CD4-positive, alpha-beta memory T cell (primary cell): Measurements from ENCODE around the gene ZNF367. TPM values are rescaled to one million over a fixed set of nuclear protein-coding genes. Genes with fewer than 3 reads are reported as not detected.
"Not testable (repeated sequence)": the region's sequence is repeated elsewhere in the genome, so short reads cannot be mapped to it uniquely, and the experiment has no call there.

ENCODE experiments used
- CTCF ChIA-PET: fragments of 350-600 bp; sonication (Branson Sonifier 250); formaldehyde crosslinking; loops from one replicate; lab custom pipeline; 2021; ENCODE audit warnings: inconsistent platforms; ENCODE audit not compliant: partially characterized antibody; lab: Charles Lee
- POLR2A ChIA-PET: fragments of 350-600 bp; sonication (Branson Sonifier 250); formaldehyde crosslinking; loops from one replicate; lab custom pipeline; 2021; ENCODE audit not compliant: partially characterized antibody; lab: Charles Lee
- DNase-seq, 5 donors: peaks; one replicate each; pipeline versions ENCODE4 v3.0.0 to v3.0.0-alpha.2; 2020 to 2022; ENCODE audit warnings: mixed read lengths in 1 of 5
- H3K27ac ChIP-seq: one replicate; pipeline ENCODE4 v1.7.0; 2013; ENCODE audit warnings: low read depth, low read length
- H3K27me3 ChIP-seq: 2 replicates; pipeline ENCODE4 v1.7.0; 2013; ENCODE audit warnings: mild to moderate bottlenecking, low read length, moderate library complexity; ENCODE audit not compliant: insufficient read depth
- H3K36me3 ChIP-seq: 2 replicates; pipeline ENCODE4 v1.7.0; 2013; ENCODE audit warnings: mild to moderate bottlenecking, low read length, moderate library complexity; ENCODE audit not compliant: insufficient read depth
- H3K4me1 ChIP-seq: 2 replicates; pipeline ENCODE4 v1.7.0; 2013; ENCODE audit warnings: mild to moderate bottlenecking, low read length, moderate library complexity; ENCODE audit not compliant: insufficient read depth
- H3K4me3 ChIP-seq, 2 donors: one replicate each; pipeline ENCODE4 v1.7.0; 2013; ENCODE audit warnings: low read length in 2 of 2, mild to moderate bottlenecking in 1 of 2
- H3K9me3 ChIP-seq, 2 donors: one replicate each; pipeline ENCODE4 v1.7.0; 2013; ENCODE audit warnings: low read length in 2 of 2, control low read depth in 1 of 2; ENCODE audit not compliant: control insufficient read depth in 1 of 2
- H3K27ac Mint-ChIP-seq, 7 donors: one replicate each; pipeline ENCODE4 v1.8.0; 2020 to 2021; ENCODE audit warnings: mixed read lengths in 7 of 7, mild to moderate bottlenecking in 6 of 7, inconsistent platforms in 3 of 7, moderate library complexity in 3 of 7
- H3K27me3 Mint-ChIP-seq, 2 donors: one replicate each; pipeline ENCODE4 v1.8.0; 2020 to 2021; ENCODE audit warnings: mixed read lengths in 2 of 2
- H3K36me3 Mint-ChIP-seq, 2 donors: one replicate each; pipeline ENCODE4 v1.8.0; 2020 to 2021; ENCODE audit warnings: mixed read lengths in 2 of 2, inconsistent platforms in 1 of 2, mild to moderate bottlenecking in 1 of 2
- H3K4me1 Mint-ChIP-seq, 4 donors: one replicate each; pipeline ENCODE4 v1.8.0; 2020 to 2021; ENCODE audit warnings: mixed read lengths in 4 of 4, mild to moderate bottlenecking in 1 of 4
- H3K4me3 Mint-ChIP-seq, 8 donors: one replicate each; pipeline ENCODE4 v1.8.0; 2020 to 2021; ENCODE audit warnings: mixed read lengths in 8 of 8, mild to moderate bottlenecking in 7 of 8, moderate library complexity in 6 of 8, inconsistent platforms in 3 of 8
- H3K9me3 Mint-ChIP-seq, 8 donors: one replicate each; pipeline ENCODE4 v1.8.0; 2020 to 2021; ENCODE audit warnings: mixed read lengths in 8 of 8, mild to moderate bottlenecking in 5 of 8, inconsistent platforms in 3 of 8, moderate library complexity in 1 of 8
- intact Hi-C: fragments of 100-400 bp; cut with micrococcal nuclease; formaldehyde crosslinking; loops from one replicate; pipeline ENCODE4 v1.15.1; 2023
- polyA plus RNA-seq, 2 donors: library from polyadenylated mRNA; unstranded; fragments of 300-500 nt; fragmentation: Illumina TruSeq; gene quantifications; one replicate each; pipeline ENCODE4 v1.2.3, GENCODE V29; 2021
- total RNA-seq, 2 experiments: library from RNA; stranded (reverse); gene quantifications; one replicate each; pipeline ENCODE4 v1.2.3, GENCODE V29; 2021

ZNF367 gene
- total and polyA plus RNA-seq, 4 experiments from 2014 or later = 0.39 to 5.4 (median 3.4) TPM

DNA sequence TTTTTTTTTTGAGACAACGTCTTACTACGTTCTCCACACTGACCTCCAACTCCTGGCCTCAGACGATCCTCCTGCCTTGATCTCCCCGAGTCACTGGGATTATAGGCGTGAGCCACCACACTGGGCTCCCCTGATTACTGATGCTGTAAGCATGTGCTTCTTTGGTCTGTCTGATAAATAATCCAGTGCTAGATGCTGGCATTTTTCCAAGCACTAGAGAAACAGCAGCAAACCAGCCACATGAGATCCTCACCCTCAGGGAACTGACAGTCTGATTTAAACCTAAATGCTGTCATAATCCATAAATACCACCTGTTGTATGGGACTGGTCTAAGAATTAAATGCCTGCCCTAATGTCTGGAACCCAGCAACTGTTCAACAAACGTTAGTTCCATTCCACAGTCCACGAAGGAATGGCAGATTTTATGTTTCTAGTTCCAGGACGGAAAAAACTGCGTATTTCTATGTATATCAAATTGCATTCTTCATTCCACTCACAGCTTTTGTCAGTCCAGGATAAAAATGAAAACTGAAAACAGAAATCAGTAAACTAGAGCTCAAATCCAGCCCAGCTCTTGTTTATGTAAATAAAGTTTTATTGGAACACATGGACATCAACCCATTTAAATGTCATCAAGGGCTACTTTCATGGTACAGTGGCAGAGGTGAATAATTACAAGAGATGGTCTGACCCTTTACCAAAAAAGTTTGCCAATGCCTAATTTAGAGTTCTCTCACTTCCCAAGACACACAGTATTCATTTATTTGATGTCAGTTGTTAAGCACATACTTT lies 54.8 kb downstream of the ZNF367 start:
- H3K27ac ChIP-seq = no peak overlapping the region
- H3K27me3 Mint-ChIP-seq = no peaks in the 10 kb centered on the region
- peaks cover 30 to 35% of the 10 kb centered on the region in 2 donors for H3K36me3 Mint-ChIP-seq
- H3K9me3 ChIP-seq = no peaks in the 10 kb centered on the region
- H3K4me1 Mint-ChIP-seq = no peaks in the 10 kb centered on the region
- ChIA-PET CTCF (no interaction called here), POLR2A (no interaction called here)
- H3K9me3 Mint-ChIP-seq = no peaks in the 10 kb centered on the region
- H3K4me3 ChIP-seq = no peak overlapping the region
- H3K36me3 ChIP-seq = peaks cover 10% of the 10 kb centered on the region
- no peak for DNase-seq
- intact Hi-C loops = no loop called here
- H3K4me1 ChIP-seq = no peaks in the 10 kb centered on the region
- no peak overlapping the region for H3K4me3 Mint-ChIP-seq
- H3K27ac Mint-ChIP-seq = no peak overlapping the region
- H3K27me3 ChIP-seq = no peaks in the 10 kb centered on the region

DNA sequence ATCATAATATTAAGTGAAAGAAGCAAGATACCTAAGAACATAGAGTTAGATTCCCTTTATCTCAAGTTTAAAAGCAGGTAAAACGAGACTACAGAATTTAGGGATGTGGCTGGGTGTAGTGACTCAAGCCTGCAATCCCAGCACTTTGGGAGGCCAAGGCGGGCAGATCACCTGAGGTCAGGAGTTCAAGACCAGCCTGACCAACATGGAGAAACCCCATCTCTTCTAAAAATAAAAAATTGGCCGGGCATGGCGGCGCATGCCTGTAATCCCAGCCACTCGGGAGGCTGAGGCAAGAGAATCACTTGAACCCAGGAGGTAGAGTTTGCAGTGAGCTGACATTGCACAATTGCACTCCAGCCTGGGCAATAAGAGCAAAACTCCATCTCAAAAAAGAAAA lies 56.1 kb downstream of the ZNF367 start:
- H3K4me1 ChIP-seq, H3K27ac ChIP-seq, H3K9me3 ChIP-seq, H3K9me3 Mint-ChIP-seq, CTCF ChIA-PET, DNase-seq, intact Hi-C loops, H3K4me3 ChIP-seq, POLR2A ChIA-PET, H3K4me3 Mint-ChIP-seq, H3K4me1 Mint-ChIP-seq, H3K27me3 ChIP-seq, H3K27ac Mint-ChIP-seq, H3K27me3 Mint-ChIP-seq: not testable (repeated sequence)
- H3K36me3 ChIP-seq = peaks cover 10% of the 10 kb centered on the region
- peaks cover 30 to 32% of the 10 kb centered on the region in 2 donors for H3K36me3 Mint-ChIP-seq

DNA sequence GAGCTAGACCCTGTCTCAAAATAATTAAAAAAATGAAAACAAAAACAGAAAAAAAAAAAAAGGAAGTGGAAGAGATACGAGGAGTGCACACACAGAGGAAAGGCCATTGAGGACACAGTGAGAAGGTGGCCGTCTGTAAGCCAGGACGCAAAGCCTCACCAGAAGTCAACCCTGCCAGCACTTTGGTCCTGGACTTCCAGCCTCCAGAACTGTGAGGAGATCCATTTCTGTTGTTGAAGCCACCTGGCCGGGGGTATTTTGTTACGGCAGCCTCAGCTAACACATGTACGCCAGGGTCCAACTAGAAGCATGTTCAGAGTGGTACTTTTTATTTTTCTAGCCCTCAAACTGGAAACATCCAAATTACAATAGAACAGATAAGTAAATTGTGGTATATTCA lies 56.5 kb downstream of the ZNF367 start:
- Mint-ChIP-seq H3K4me1 (no peaks in the 10 kb centered on the region), H3K27me3 (no peaks in the 10 kb centered on the region), H3K9me3 (no peaks in the 10 kb centered on the region), H3K36me3 (peaks cover 30 to 32% of the 10 kb centered on the region in 2 donors), H3K27ac (no peak overlapping the region), H3K4me3 (no peak overlapping the region)
- ChIA-PET POLR2A (no interaction called here), CTCF (no interaction called here)
- peaks cover 10% of the 10 kb centered on the region for H3K36me3 ChIP-seq
- H3K27ac ChIP-seq = no peak overlapping the region
- no peaks in the 10 kb centered on the region for H3K27me3 ChIP-seq
- H3K4me3 ChIP-seq = no peak overlapping the region
- no peak for DNase-seq
- no peaks in the 10 kb centered on the region for H3K4me1 ChIP-seq
- intact Hi-C loops = no loop called here
- no peaks in the 10 kb centered on the region for H3K9me3 ChIP-seq

DNA sequence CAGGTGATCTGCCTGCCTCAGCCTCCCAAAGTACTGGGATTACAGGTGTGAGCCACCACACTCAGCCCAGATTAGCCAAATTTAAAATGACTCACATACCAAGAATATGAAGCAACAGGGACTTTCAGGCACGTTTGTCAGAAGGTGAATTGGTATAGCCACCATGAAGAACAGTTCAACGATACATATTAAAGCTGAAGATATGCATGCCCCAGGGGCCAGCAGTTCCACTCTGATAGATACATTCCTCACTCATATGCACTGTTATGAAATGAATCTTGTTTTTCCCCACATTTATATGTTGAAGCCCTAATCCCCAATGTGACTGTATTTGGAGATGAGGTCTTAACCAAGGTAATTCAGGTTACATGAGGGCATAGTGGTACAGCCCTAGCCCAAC lies 57.2 kb downstream of the ZNF367 start:
- H3K4me3 Mint-ChIP-seq = no peak overlapping the region

DNA sequence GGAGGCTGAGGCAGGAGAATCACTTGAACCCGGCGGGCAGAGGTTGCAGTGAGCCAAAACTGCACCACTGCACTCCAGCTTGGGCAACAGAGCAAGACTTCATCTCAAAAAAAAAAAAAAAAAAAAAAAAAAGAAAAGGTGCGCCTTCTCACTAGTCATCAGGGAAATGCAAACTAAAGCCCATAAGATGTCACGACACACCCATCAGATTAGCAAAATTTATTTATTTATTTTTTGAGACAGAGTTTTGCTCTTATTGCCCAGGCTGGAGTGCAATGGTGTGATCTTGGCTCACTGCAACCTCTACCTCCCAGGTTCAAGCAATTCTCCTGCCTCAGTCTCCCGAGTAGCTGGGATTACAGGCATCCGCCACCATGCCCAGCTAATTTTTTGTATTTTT lies 57.6 kb downstream of the ZNF367 start:
- POLR2A ChIA-PET, H3K4me1 Mint-ChIP-seq, H3K27ac Mint-ChIP-seq, H3K4me3 ChIP-seq, DNase-seq, H3K9me3 ChIP-seq, H3K9me3 Mint-ChIP-seq, H3K4me3 Mint-ChIP-seq, CTCF ChIA-PET, H3K27ac ChIP-seq, H3K27me3 Mint-ChIP-seq, H3K4me1 ChIP-seq, intact Hi-C loops, H3K27me3 ChIP-seq: not testable (repeated sequence)
- peaks cover 10% of the 10 kb centered on the region for H3K36me3 ChIP-seq
- peaks cover 36 to 38% of the 10 kb centered on the region in 2 donors for H3K36me3 Mint-ChIP-seq

More for the DNA sequence above, 57.2 kb downstream of the ZNF367 start:
- Histone ChIP-seq H3K27me3 (no peaks in the 10 kb centered on the region), H3K36me3 (peaks cover 10% of the 10 kb centered on the region), H3K4me1 (no peaks in the 10 kb centered on the region), H3K27ac (no peak overlapping the region), H3K4me3 (no peak overlapping the region), H3K9me3 (no peaks in the 10 kb centered on the region)
- H3K27me3 Mint-ChIP-seq = no peaks in the 10 kb centered on the region
- no peaks in the 10 kb centered on the region for H3K4me1 Mint-ChIP-seq
- CTCF ChIA-PET = no interaction called here
- H3K27ac Mint-ChIP-seq = no peak overlapping the region
- intact Hi-C loops = no loop called here
- H3K9me3 Mint-ChIP-seq = no peaks in the 10 kb centered on the region
- H3K36me3 Mint-ChIP-seq = peaks cover 32 to 34% of the 10 kb centered on the region in 2 donors
- DNase-seq = no peak
- POLR2A ChIA-PET = no interaction called here

DNA sequence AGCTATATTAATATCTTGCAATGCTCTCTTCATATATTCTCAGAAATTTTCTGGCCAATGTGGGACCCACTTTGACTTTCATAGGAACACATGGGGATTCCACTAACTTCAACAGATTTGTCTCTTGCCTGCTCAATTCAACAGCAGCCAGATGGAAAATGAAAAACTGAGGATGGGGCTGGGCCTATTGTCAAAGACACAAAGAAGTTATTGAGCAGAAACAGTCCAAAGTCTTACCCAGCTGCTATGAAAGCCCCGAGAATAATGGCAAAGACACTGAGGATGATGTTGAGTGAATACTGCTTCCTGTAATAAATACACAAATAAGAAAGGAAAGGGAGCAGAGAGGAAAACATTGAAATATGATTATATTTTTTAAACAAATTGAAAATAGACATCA lies 67.3 kb downstream of the ZNF367 start:
- intact Hi-C loops = no loop called here
- H3K27ac ChIP-seq = no peak overlapping the region
- no peaks in the 10 kb centered on the region for H3K4me1 ChIP-seq
- H3K4me1 Mint-ChIP-seq = no peaks in the 10 kb centered on the region
- no peaks in the 10 kb centered on the region for H3K27me3 ChIP-seq
- ChIA-PET CTCF (no interaction called here), POLR2A (no interaction called here)
- H3K27ac Mint-ChIP-seq = no peak overlapping the region
- H3K36me3 ChIP-seq = no peaks in the 10 kb centered on the region
- H3K9me3 ChIP-seq = no peaks in the 10 kb centered on the region
- no peaks in the 10 kb centered on the region for H3K27me3 Mint-ChIP-seq
- no peak overlapping the region for H3K4me3 ChIP-seq
- peaks cover 17 to 37% of the 10 kb centered on the region in 2 donors for H3K36me3 Mint-ChIP-seq
- no peak for DNase-seq
- H3K4me3 Mint-ChIP-seq = no peak overlapping the region
- H3K9me3 Mint-ChIP-seq = peaks cover 0 to 6% (median 0%) of the 10 kb centered on the region in 8 donors

DNA sequence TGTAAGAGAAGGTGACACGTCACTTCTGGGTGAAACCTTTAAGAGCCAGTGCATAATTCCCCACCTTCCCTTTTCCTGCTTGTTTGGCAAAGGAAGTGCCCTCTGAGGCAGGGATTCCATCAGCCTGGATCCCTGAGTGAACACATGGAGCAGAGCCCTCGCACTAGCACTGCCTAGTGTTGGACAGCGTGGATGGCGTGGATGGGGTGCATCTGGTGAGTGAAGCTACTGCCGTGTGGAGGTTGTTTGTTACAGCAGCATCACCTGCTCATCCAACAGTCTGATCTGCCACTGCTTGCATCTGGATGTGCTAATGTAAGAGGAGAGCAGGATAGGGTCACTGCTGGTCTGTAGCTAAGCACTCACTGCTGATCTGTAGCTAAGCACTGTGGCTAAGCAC lies 69.9 kb downstream of the ZNF367 start:
- no peak overlapping the region for H3K27ac ChIP-seq
- H3K27me3 ChIP-seq = no peaks in the 10 kb centered on the region
- no peak for DNase-seq
- H3K4me3 ChIP-seq = no peak overlapping the region
- H3K27ac Mint-ChIP-seq = peak overlapping the region in 1 of 7 donors; percentile 60
- no peaks in the 10 kb centered on the region for H3K9me3 ChIP-seq
- peaks cover 0 to 6% (median 0%) of the 10 kb centered on the region in 8 donors for H3K9me3 Mint-ChIP-seq
- ChIA-PET CTCF (no interaction called here), POLR2A (no interaction called here)
- no peaks in the 10 kb centered on the region for H3K27me3 Mint-ChIP-seq
- no peaks in the 10 kb centered on the region for H3K4me1 ChIP-seq
- peaks cover 12 to 31% of the 10 kb centered on the region in 2 donors for H3K36me3 Mint-ChIP-seq
- H3K36me3 ChIP-seq = no peaks in the 10 kb centered on the region
- H3K4me3 Mint-ChIP-seq = no peak overlapping the region
- peaks cover 0 to 3% (median 0%) of the 10 kb centered on the region in 4 donors for H3K4me1 Mint-ChIP-seq
- intact Hi-C loops = no loop called here
